Measurements from ENCODE around the gene TEX13D.
"Not testable (repeated sequence)": the region's sequence is repeated elsewhere in the genome, so short reads cannot be mapped to it uniquely, and the experiment has no call there.

Gene TEX13D
- 0 to 0.66 (median 0) reads per million in 17 experiments for total RNA-seq

GRCh38 chrX:124332481-124333424 lies at the start of gene TEX13D:
TEX13D (plus strand) TSS chrX:124332660; CDS start chrX:124332918, 258 bp downstream.
- no peak for DNase-seq

- no peak for DNase-seq
Observed at GRCh38 chrX:124289443-124289842, 43.0 kb upstream of the TEX13D start.

GRCh38 chrX:124293810-124294209 lies 38.6 kb upstream of the TEX13D start:
- DNase-seq: no peak

GRCh38 chrX:124299323-124299722 lies 33.1 kb upstream of the TEX13D start:
- not testable (repeated sequence) for DNase-seq

GRCh38 chrX:124300405-124300804 lies 32.1 kb upstream of the TEX13D start:
- no peak for DNase-seq

- no peak for DNase-seq
Observed at GRCh38 chrX:124307253-124307907, 25.1 kb upstream of the TEX13D start.

- DNase-seq: no peak
Observed at GRCh38 chrX:124325732-124326131, 6.7 kb upstream of the TEX13D start.

- DNase-seq: no peak
Observed at GRCh38 chrX:124328765-124329164, 3.7 kb upstream of the TEX13D start.

GRCh38 chrX:124333862-124334261 lies 1.4 kb downstream of the TEX13D start:
- DNase-seq: no peak

- not testable (repeated sequence) for DNase-seq
Observed at GRCh38 chrX:124334555-124334954, 2.1 kb downstream of the TEX13D start.

GRCh38 chrX:124335598-124335997 lies 3.1 kb downstream of the TEX13D start:
- DNase-seq: no peak

GRCh38 chrX:124337916-124338315 lies 5.5 kb downstream of the TEX13D start:
- DNase-seq: no peak

GRCh38 chrX:124338733-124339514 lies 6.5 kb downstream of the TEX13D start:
- no peak for DNase-seq

GRCh38 chrX:124341396-124342132 lies 9.1 kb downstream of the TEX13D start:
- no peak for DNase-seq

GRCh38 chrX:124342174-124342867 lies 9.9 kb downstream of the TEX13D start:
- DNase-seq: no peak

- no peak for DNase-seq
Observed at GRCh38 chrX:124343016-124343415, 10.6 kb downstream of the TEX13D start.

GRCh38 chrX:124344246-124344645 lies 11.8 kb downstream of the TEX13D start:
- peak in 2 of 4 experiments; percentile 0 to 10 for DNase-seq

- no peak for DNase-seq
Observed at GRCh38 chrX:124346117-124346876, 13.8 kb downstream of the TEX13D start, which contains the start of gene SH2D1A. SH2D1A (plus strand) TSS chrX:124346563; CDS start chrX:124346643, 80 bp downstream.

GRCh38 chrX:124346877-124347241 lies 14.4 kb downstream of the TEX13D start:
- DNase-seq: no peak

GRCh38 chrX:124347242-124347641 lies 14.8 kb downstream of the TEX13D start:
- DNase-seq: no peak

- DNase-seq: no peak
Observed at GRCh38 chrX:124348182-124348581, 15.7 kb downstream of the TEX13D start.
